Endothelial cell of umbilical vein (primary cell): Measurements from ENCODE around the gene ZNF174. TPM values are rescaled to one million over a fixed set of nuclear protein-coding genes. Genes with fewer than 3 reads are reported as not detected.

ENCODE experiments used
- BruUV-seq: library from RNA; stranded (reverse); fragments of 400-500 nt; replicated peaks from 2 replicates; lab custom pipeline; 2021; lab: Mats Ljungman, UMichigan
- CTCF ChIA-PET: fragments of 300-600, 350-600 bp; sonication (Branson Sonifier 250); formaldehyde crosslinking; loops from one replicate; lab custom pipeline; 2021; ENCODE audit warnings: antibody characterized with exemption, inconsistent platforms; lab: Charles Lee
- POLR2A ChIA-PET: fragments of 300-600, 350-600 bp; sonication (Branson Sonifier 250); formaldehyde crosslinking; loops from one replicate; lab custom pipeline; 2021; ENCODE audit warnings: antibody characterized with exemption, inconsistent platforms; lab: Charles Lee
- DNase-seq: peaks from one replicate; pipeline ENCODE4 v3.0.0-alpha.2; 2011; ENCODE audit warnings: low read depth, low spot score
- FAIRE-seq: peaks from 2 replicates; lab custom pipeline; 2011; peaks lifted over from hg19 to GRCh38; lab: Jason Lieb, UNC
- H2AFZ ChIP-seq: 2 replicates; pipeline ENCODE4 v1.6.0; 2012; ENCODE audit warnings: low read depth, low read length, control low read depth, inconsistent platforms
- H3K27ac ChIP-seq: 2 replicates; pipeline ENCODE4 v1.5.1; 2011; ENCODE audit warnings: low read depth, mild to moderate bottlenecking, control low read depth, low read length, moderate library complexity; ENCODE audit not compliant: insufficient read depth
- H3K27me3 ChIP-seq, 2 experiments: 2 replicates each; pipeline versions ENCODE4 v1.6.0 to v1.6.1; 2011; ENCODE audit warnings: low read length in 2 of 2, mixed read lengths in 1 of 2; ENCODE audit not compliant: control insufficient read depth in 2 of 2, insufficient read depth in 2 of 2
- H3K36me3 ChIP-seq, 2 experiments: 2 replicates in 1 of 2; 3 replicates in 1 of 2; pipeline ENCODE4 v1.5.1; 2011; ENCODE audit warnings: low read length in 2 of 2, mild to moderate bottlenecking in 1 of 2, moderate library complexity in 1 of 2; ENCODE audit not compliant: control insufficient read depth in 2 of 2, insufficient read depth in 2 of 2; ENCODE audit errors: extremely low read depth in 1 of 2
- H3K4me1 ChIP-seq: 3 replicates; pipeline ENCODE4 v1.5.1; 2011; ENCODE audit warnings: mild to moderate bottlenecking, low read length; ENCODE audit not compliant: control insufficient read depth, insufficient read depth; ENCODE audit errors: extremely low read depth
- H3K4me2 ChIP-seq: 2 replicates; pipeline ENCODE4 v1.6.1; 2011; ENCODE audit warnings: low read length, control low read depth, mixed read lengths; ENCODE audit not compliant: insufficient read depth
- H3K4me3 ChIP-seq, 3 experiments: fragments of 200-600 bp in 1 of 3; sonication (generic), shearing (Covaris generic) in 1 of 3; replicated peaks in 1 of 3; 2 replicates each; pipeline ENCODE4 v1.5.1; 2011 to 2016; ENCODE audit warnings: control low read depth in 3 of 3, low read length in 3 of 3, mild to moderate bottlenecking in 2 of 3, inconsistent platforms in 1 of 3, low read depth in 1 of 3, moderate library complexity in 1 of 3; ENCODE audit not compliant: insufficient read depth in 1 of 3
- H3K79me2 ChIP-seq: 2 replicates; pipeline ENCODE4 v1.6.0; 2012; ENCODE audit warnings: low read length, inconsistent platforms; ENCODE audit not compliant: control insufficient read depth, insufficient read depth
- H3K9ac ChIP-seq: replicated peaks from 2 replicates; pipeline ENCODE3; 2011; ENCODE audit warnings: low read length, control low read depth; ENCODE audit not compliant: insufficient read depth; ENCODE audit errors: extremely low read depth
- H3K9me1 ChIP-seq: replicated peaks from 3 replicates; pipeline ENCODE4 v1.6.0; 2011; ENCODE audit warnings: mild to moderate bottlenecking, low read length; ENCODE audit not compliant: control insufficient read depth, insufficient read depth; ENCODE audit errors: extremely low read depth
- H3K9me3 ChIP-seq: replicated peaks from 2 replicates; pipeline ENCODE4 v1.5.1; 2012; ENCODE audit warnings: low read length, inconsistent platforms; ENCODE audit not compliant: control insufficient read depth, insufficient read depth
- H4K20me1 ChIP-seq: replicated peaks from 2 replicates; pipeline ENCODE3; 2011; ENCODE audit warnings: mild to moderate bottlenecking, low read length; ENCODE audit not compliant: control insufficient read depth, insufficient read depth; ENCODE audit errors: extremely low read depth
- EZH2 ChIP-seq: IDR thresholded peaks from 2 replicates; pipeline ENCODE4 v1.6.1; 2012; ENCODE audit warnings: borderline replicate concordance, low read depth, mild to moderate bottlenecking, moderate library complexity, low read length, inconsistent platforms; ENCODE audit not compliant: severe bottlenecking
- FOS ChIP-seq: IDR thresholded peaks from 2 replicates; pipeline ENCODE4 v1.6.1; 2011; ENCODE audit warnings: mild to moderate bottlenecking, low read length, moderate library complexity, borderline replicate concordance; ENCODE audit not compliant: insufficient read depth
- GATA2 ChIP-seq: IDR thresholded peaks from 2 replicates; pipeline ENCODE4 v1.7.0; 2011; ENCODE audit warnings: low read depth, mild to moderate bottlenecking, moderate library complexity, mixed read lengths, low read length; ENCODE audit not compliant: insufficient read length, insufficient read depth
- JUN ChIP-seq: IDR thresholded peaks from 2 replicates; pipeline ENCODE4 v1.6.1; 2011; ENCODE audit warnings: borderline replicate concordance, low read depth; ENCODE audit not compliant: insufficient read length, insufficient read depth
- MYC ChIP-seq: IDR thresholded peaks from one replicate; pipeline ENCODE4 v1.6.1; 2011; ENCODE audit warnings: mild to moderate bottlenecking, low read depth, low read length
- POLR2A ChIP-seq: IDR thresholded peaks from 2 replicates; pipeline ENCODE4 v1.6.1; 2012; ENCODE audit warnings: low read depth, mild to moderate bottlenecking, control low read depth, low read length
- POLR2AphosphoS5 ChIP-seq: IDR thresholded peaks from 2 replicates; pipeline ENCODE4 v1.6.1; 2012; ENCODE audit warnings: low read depth, mild to moderate bottlenecking, control low read depth, low read length, moderate library complexity; ENCODE audit not compliant: insufficient read depth
- dilution Hi-C: fragments of 300-500 bp; cut with MboI; formaldehyde crosslinking; loops from one replicate; pipeline ENCODE4 v1.15.0; 2019; ENCODE audit warnings: low sequenced_read_pairs; ENCODE audit not compliant: extremely low pct_ligation_motif_present
- intact Hi-C: fragments of 100-400 bp; cut with micrococcal nuclease; formaldehyde crosslinking; loops from one replicate; pipeline ENCODE4 v1.10.0; 2022
- polyA plus RNA-seq, 4 experiments: library from polyadenylated mRNA; depleted of rRNA in 3 of 4; stranded (reverse) in 3 of 4; unstranded in 1 of 4; fragments of >200 nt; gene quantifications; 2 replicates each; pipeline versions ENCODE4 v1.2.1 to v1.2.3, GENCODE V29; 2011 to 2012; ENCODE audit warnings: missing spikeins in 1 of 4
- total RNA-seq: library from RNA; stranded (reverse); gene quantifications from 2 replicates; pipeline ENCODE4 v1.2.3, GENCODE V29; 2021
- TF ChIP-seq, protein P1 (sequence below), 2 donors: IDR thresholded peaks; 1 replicate in 1 of 2; 2 replicates in 1 of 2; pipeline ENCODE4 v1.5.1; 2011; ENCODE audit warnings: low read length in 2 of 2, mild to moderate bottlenecking in 2 of 2, moderate library complexity in 2 of 2, control low read depth in 1 of 2, inconsistent platforms in 1 of 2, low read depth in 1 of 2; ENCODE audit not compliant: insufficient read depth in 1 of 2; ENCODE audit errors: extremely low read depth in 1 of 2
- TF ChIP-seq, protein P2 (sequence below): IDR thresholded peaks from 2 replicates; pipeline ENCODE4 v1.6.1; 2011; ENCODE audit not compliant: insufficient read depth, insufficient read length

Gene ZNF174
- total and polyA plus RNA-seq, 2 donors (not counting 3 experiments of a cell fraction or from before 2014, with no cell fraction given) = 7.1 to 9.1 TPM

DNA sequence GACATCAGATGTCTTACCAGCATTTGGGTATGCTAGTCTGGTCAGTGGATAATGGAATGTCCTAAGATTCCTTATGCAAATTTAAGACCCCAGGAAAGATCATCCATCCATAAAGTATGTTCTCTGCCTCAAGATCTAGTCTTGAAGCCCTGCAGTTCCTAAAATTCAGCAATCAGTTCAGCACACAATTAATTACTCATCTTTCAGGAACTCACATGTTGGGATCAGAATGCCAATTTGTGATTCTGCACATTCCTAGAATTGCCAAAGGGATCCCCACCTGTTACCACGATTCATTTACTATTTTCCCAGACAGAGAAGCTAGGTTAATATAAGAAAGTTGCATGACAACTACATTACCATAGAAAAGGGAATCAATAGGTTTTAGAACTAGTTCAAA is 42.1 kb upstream of the ZNF174 start:
- H3K27me3 ChIP-seq = peaks cover 2 to 4% of the 10 kb centered on the region in 2 experiments
- no peaks in the 10 kb centered on the region for H3K9me3 ChIP-seq
- ChIA-PET POLR2A (no interaction called here), CTCF (no interaction called here)
- no peak overlapping the region for H3K27ac ChIP-seq
- no peaks in the 10 kb centered on the region for H3K4me1 ChIP-seq
- DNase-seq = no peak
- no peaks in the 10 kb centered on the region for H3K36me3 ChIP-seq
- H3K4me2 ChIP-seq = no peak overlapping the region
- no peak overlapping the region for H3K9ac ChIP-seq
- H2AFZ ChIP-seq = no peak overlapping the region
- H3K79me2 ChIP-seq = no peaks in the 10 kb centered on the region
- H3K9me1 ChIP-seq = no peaks in the 10 kb centered on the region
- dilution Hi-C loops = no loop called here
- no peak overlapping the region for H3K4me3 ChIP-seq
- BruUV-seq = no TSS peak
- H4K20me1 ChIP-seq = no peaks in the 10 kb centered on the region
- intact Hi-C loops = no loop called here
- TF ChIP-seq POLR2AphosphoS5 (no peak), JUN (no peak), MYC (no peak), EZH2 (no peak), POLR2A (no peak), GATA2 (no peak), FOS (no peak)
- TF ChIP-seq, protein P1, sequence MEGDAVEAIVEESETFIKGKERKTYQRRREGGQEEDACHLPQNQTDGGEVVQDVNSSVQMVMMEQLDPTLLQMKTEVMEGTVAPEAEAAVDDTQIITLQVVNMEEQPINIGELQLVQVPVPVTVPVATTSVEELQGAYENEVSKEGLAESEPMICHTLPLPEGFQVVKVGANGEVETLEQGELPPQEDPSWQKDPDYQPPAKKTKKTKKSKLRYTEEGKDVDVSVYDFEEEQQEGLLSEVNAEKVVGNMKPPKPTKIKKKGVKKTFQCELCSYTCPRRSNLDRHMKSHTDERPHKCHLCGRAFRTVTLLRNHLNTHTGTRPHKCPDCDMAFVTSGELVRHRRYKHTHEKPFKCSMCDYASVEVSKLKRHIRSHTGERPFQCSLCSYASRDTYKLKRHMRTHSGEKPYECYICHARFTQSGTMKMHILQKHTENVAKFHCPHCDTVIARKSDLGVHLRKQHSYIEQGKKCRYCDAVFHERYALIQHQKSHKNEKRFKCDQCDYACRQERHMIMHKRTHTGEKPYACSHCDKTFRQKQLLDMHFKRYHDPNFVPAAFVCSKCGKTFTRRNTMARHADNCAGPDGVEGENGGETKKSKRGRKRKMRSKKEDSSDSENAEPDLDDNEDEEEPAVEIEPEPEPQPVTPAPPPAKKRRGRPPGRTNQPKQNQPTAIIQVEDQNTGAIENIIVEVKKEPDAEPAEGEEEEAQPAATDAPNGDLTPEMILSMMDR (IDR thresholded peaks at IDR 0.05; ENCODE audit: extremely low read depth in 1 of 2, insufficient read depth in 1 of 2, low read depth in 1 of 2, low read length in 2 of 2) = no peak
- TF ChIP-seq, protein P2, sequence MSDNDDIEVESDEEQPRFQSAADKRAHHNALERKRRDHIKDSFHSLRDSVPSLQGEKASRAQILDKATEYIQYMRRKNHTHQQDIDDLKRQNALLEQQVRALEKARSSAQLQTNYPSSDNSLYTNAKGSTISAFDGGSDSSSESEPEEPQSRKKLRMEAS = no peak
- no peak for FAIRE-seq
